HCT116 (cell line): ENCODE results near the gene PNMA6E. TPM values are rescaled to one million over a fixed set of nuclear protein-coding genes. Genes with fewer than 3 reads are reported as not detected.

Experiments
- ATAC-seq: fragments of 200-7000 bp; cut with Tn5 transposase; 2 replicates; pipeline ENCODE4 v1.9.1; 2020; ENCODE audit warnings: mild to moderate bottlenecking, moderate library complexity
- BruUV-seq: library from RNA; stranded (reverse); fragments of 400-500 nt; replicated peaks from 2 replicates; lab custom pipeline; 2021; lab: Mats Ljungman, UMichigan
- CTCF ChIA-PET: fragments of 300-600 bp; sonication (Branson Sonifier 250); formaldehyde crosslinking; loops from one replicate; lab custom pipeline; 2021; ENCODE audit warnings: antibody characterized with exemption; lab: Charles Lee
- POLR2A ChIA-PET: fragments of 300-600, 350-600 bp; sonication (Branson Sonifier 250); formaldehyde crosslinking; loops from one replicate; lab custom pipeline; 2021; ENCODE audit warnings: antibody characterized with exemption; lab: Charles Lee
- RAD21 ChIA-PET, 2 experiments: fragments of 300-600 bp; sonication (Branson Sonifier 250); formaldehyde crosslinking; loops; one replicate each; lab custom pipeline; 2023; ENCODE audit warnings: low total read pairs in 2 of 2; ENCODE audit not compliant: uncharacterized antibody in 2 of 2, unreplicated experiment in 2 of 2, low non-redundant PET in 1 of 2; lab: Charles Lee
- DNase-seq: peaks from one replicate; pipeline ENCODE4 v3.0.0-alpha.2; 2010; ENCODE audit warnings: low read depth, low spot score
- H2AFZ ChIP-seq: fragments of 200-600 bp; shearing (Covaris generic), sonication (generic); 2 replicates; pipeline ENCODE4 v1.6.1; 2017; ENCODE audit warnings: low read depth, mixed run types, mixed read lengths, antibody characterized with exemption, low read length; ENCODE audit not compliant: poor library complexity, severe bottlenecking
- H3K27ac ChIP-seq: 2 replicates; pipeline ENCODE4 v1.5.1; 2012; ENCODE audit warnings: low read depth, low read length
- H3K27me3 ChIP-seq: fragments of 200-600 bp; sonication (generic); 2 replicates; pipeline ENCODE4 v1.6.1; 2016; ENCODE audit warnings: mixed run types, low read length, mixed read lengths; ENCODE audit not compliant: insufficient read depth
- H3K36me3 ChIP-seq, 2 experiments: fragments of 200-500 bp in 1 of 2; fragments of 200-600 bp in 1 of 2; sonication (Bioruptor generic) in 1 of 2; sonication (generic) in 1 of 2; 2 replicates each; pipeline versions ENCODE4 v1.5.1 to v1.6.1; 2014 to 2016; ENCODE audit warnings: low read length in 2 of 2, inconsistent platforms in 1 of 2, mixed read lengths in 1 of 2, mixed run types in 1 of 2; ENCODE audit not compliant: insufficient read depth in 2 of 2, control insufficient read depth in 1 of 2
- H3K4me1 ChIP-seq, 2 experiments: fragments of 200-600 bp in 1 of 2; sonication (generic) in 1 of 2; 2 replicates each; pipeline versions ENCODE4 v1.5.1 to v1.6.1; 2012 to 2017; ENCODE audit warnings: low read length in 2 of 2, inconsistent platforms in 1 of 2, mild to moderate bottlenecking in 1 of 2, mixed read lengths in 1 of 2, mixed run types in 1 of 2, moderate library complexity in 1 of 2; ENCODE audit not compliant: insufficient read depth in 2 of 2, control insufficient read depth in 1 of 2
- H3K4me2 ChIP-seq: fragments of 200-600 bp; sonication (generic); 2 replicates; pipeline ENCODE4 v1.6.1; 2017; ENCODE audit warnings: mixed run types, low read length, mixed read lengths
- H3K4me3 ChIP-seq, 2 experiments: fragments of 200-600 bp in 1 of 2; sonication (generic) in 1 of 2; replicated peaks in 1 of 2; 2 replicates each; pipeline ENCODE4 v1.5.1; 2011 to 2016; ENCODE audit warnings: low read length in 2 of 2, control low read depth in 1 of 2, low read depth in 1 of 2, mild to moderate bottlenecking in 1 of 2, mixed read lengths in 1 of 2, mixed run types in 1 of 2
- H3K79me2 ChIP-seq: fragments of 200-600 bp; sonication (generic); 2 replicates; pipeline ENCODE4 v1.6.1; 2017; ENCODE audit warnings: mild to moderate bottlenecking, mixed run types, low read length, moderate library complexity, mixed read lengths; ENCODE audit not compliant: insufficient read depth
- H3K9ac ChIP-seq: fragments of 200-600 bp; sonication (generic); 2 replicates; pipeline ENCODE4 v1.6.1; 2016; ENCODE audit warnings: low read length, mixed read lengths
- H3K9me2 ChIP-seq: fragments of 200-600 bp; sonication (generic), shearing (Covaris generic); 2 replicates; pipeline ENCODE4 v1.6.1; 2017; ENCODE audit warnings: mixed run types, mild to moderate bottlenecking, moderate library complexity; ENCODE audit not compliant: insufficient read depth
- H3K9me3 ChIP-seq, 2 experiments: fragments of 200-500 bp in 1 of 2; fragments of 200-600 bp in 1 of 2; sonication (Bioruptor generic) in 1 of 2; sonication (generic) in 1 of 2; 2 replicates each; pipeline ENCODE4 v1.6.1; 2014 to 2017; ENCODE audit warnings: low read length in 2 of 2, mixed read lengths in 2 of 2, inconsistent platforms in 1 of 2, low read depth in 1 of 2, mild to moderate bottlenecking in 1 of 2, mixed run types in 1 of 2, moderate library complexity in 1 of 2; ENCODE audit not compliant: control insufficient read depth in 1 of 2, insufficient read depth in 1 of 2
- H4K20me1 ChIP-seq: fragments of 200-600 bp; sonication (generic), shearing (Covaris generic); 2 replicates; pipeline ENCODE4 v1.6.1; 2017; ENCODE audit warnings: mixed run types, mild to moderate bottlenecking, moderate library complexity; ENCODE audit not compliant: insufficient read depth
- CEBPB ChIP-seq: IDR thresholded peaks from 2 replicates; pipeline ENCODE4 v1.6.1; 2012; ENCODE audit warnings: low read depth
- EZH2 ChIP-seq: fragments of 200-600 bp; sonication (generic); IDR thresholded peaks from 2 replicates; pipeline ENCODE4 v1.6.1; 2017; ENCODE audit warnings: antibody characterized with exemption, mixed run types
- EZH2phosphoT487 ChIP-seq: fragments of 200-600 bp; IDR thresholded peaks from 2 replicates; pipeline ENCODE4 v1.6.1; 2018; ENCODE audit warnings: antibody characterized with exemption, borderline replicate concordance
- JUND ChIP-seq: IDR thresholded peaks from 2 replicates; pipeline ENCODE4 v1.6.1; 2012
- POLR2A ChIP-seq: IDR thresholded peaks from 2 replicates; pipeline ENCODE4 v1.7.0; 2011; ENCODE audit warnings: borderline replicate concordance; ENCODE audit not compliant: insufficient read depth, insufficient read length; ENCODE audit errors: extremely low read depth
- POLR2AphosphoS5 ChIP-seq: IDR thresholded peaks from 2 replicates; pipeline ENCODE4 v1.6.1; 2011; ENCODE audit warnings: mild to moderate bottlenecking, low read depth, low read length, moderate library complexity
- RAD21 ChIP-seq: IDR thresholded peaks from 2 replicates; pipeline ENCODE4 v1.6.1; 2012; ENCODE audit warnings: low read depth, mild to moderate bottlenecking
- SP1 ChIP-seq: IDR thresholded peaks from 2 replicates; pipeline ENCODE4 v1.6.1; 2012; ENCODE audit warnings: low read depth
- YY1 ChIP-seq: IDR thresholded peaks from 2 replicates; pipeline ENCODE4 v1.6.1; 2011; ENCODE audit warnings: low read length, low read depth, moderate library complexity, mild to moderate bottlenecking; ENCODE audit not compliant: insufficient replicate concordance; ENCODE audit errors: extremely low read depth
- ZFX ChIP-seq: fragments of 450-650 bp; IDR thresholded peaks from 2 replicates; pipeline ENCODE4 v1.6.1; 2017
- ZNF274 ChIP-seq: fragments of 200-500 bp; sonication (Bioruptor generic); IDR thresholded peaks from 2 replicates; pipeline ENCODE4 v1.6.1; 2014; ENCODE audit warnings: mild to moderate bottlenecking, low read depth, low read length, inconsistent platforms
- intact Hi-C: fragments of 100-400 bp; cut with micrococcal nuclease; formaldehyde crosslinking; loops from 2 replicates; pipeline ENCODE4 v1.10.0; 2022
- total RNA-seq: library from RNA; stranded (reverse); gene quantifications from one replicate; pipeline ENCODE4 v1.2.1, GENCODE V29; 2021; ENCODE audit not compliant: unreplicated experiment
- TF ChIP-seq, protein P1 (sequence below): IDR thresholded peaks from 2 replicates; pipeline ENCODE4 v1.6.1; 2012; ENCODE audit warnings: low read depth
- TF ChIP-seq, protein P2 (sequence below), 3 experiments: fragments of 200-600 bp in 1 of 3; sonication (generic) in 1 of 3; IDR thresholded peaks in 2 of 3; conservative IDR thresholded peaks in 1 of 3; 2 replicates each; pipeline ENCODE4 v1.5.1; 2012 to 2017; ENCODE audit warnings: low read depth in 2 of 3, low read length in 2 of 3, antibody characterized with exemption in 1 of 3, borderline replicate concordance in 1 of 3, control low read depth in 1 of 3, mild to moderate bottlenecking in 1 of 3, mixed read lengths in 1 of 3, mixed run types in 1 of 3, moderate library complexity in 1 of 3; ENCODE audit not compliant: insufficient read depth in 1 of 3
- TF ChIP-seq, protein P3 (sequence below): IDR thresholded peaks from 2 replicates; pipeline ENCODE4 v1.6.1; 2012
- TF ChIP-seq, protein P4 (sequence below): IDR thresholded peaks from 2 replicates; pipeline ENCODE4 v1.6.1; 2011; ENCODE audit warnings: mild to moderate bottlenecking, low read length, moderate library complexity; ENCODE audit not compliant: insufficient replicate concordance; ENCODE audit errors: extremely low read depth

Gene PNMA6E
- total RNA-seq, 1 experiment from 2014 or later = not detected

DNA sequence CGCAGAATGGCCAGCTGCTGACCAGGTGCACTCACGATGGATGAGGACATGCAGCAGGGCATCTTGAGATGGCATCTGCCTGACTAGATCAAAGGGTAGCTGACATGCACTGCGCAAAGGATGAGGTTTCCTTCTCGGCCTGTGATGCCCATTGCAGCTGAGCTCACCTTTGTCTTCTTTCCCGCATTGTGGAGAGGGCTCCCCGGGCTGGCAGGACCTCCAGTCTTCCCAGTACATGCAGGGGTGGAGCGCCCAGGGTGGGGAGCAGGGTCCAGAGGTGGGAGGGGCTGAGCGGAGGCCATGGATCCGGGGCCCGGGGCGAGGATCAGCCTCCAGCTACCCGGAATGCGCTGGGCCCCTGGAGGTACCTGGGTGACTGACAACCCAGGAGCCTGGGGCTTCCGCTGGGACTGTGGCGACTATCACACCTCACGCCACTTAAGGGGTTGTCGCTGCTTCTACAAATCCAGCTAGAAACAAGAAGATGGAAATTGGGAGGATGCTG is 32.7 kb upstream of the PNMA6E start:
- no peaks in the 10 kb centered on the region for H3K9me3 ChIP-seq
- DNase-seq (no peak), ATAC-seq (no peak)
- TF ChIP-seq, protein P1, sequence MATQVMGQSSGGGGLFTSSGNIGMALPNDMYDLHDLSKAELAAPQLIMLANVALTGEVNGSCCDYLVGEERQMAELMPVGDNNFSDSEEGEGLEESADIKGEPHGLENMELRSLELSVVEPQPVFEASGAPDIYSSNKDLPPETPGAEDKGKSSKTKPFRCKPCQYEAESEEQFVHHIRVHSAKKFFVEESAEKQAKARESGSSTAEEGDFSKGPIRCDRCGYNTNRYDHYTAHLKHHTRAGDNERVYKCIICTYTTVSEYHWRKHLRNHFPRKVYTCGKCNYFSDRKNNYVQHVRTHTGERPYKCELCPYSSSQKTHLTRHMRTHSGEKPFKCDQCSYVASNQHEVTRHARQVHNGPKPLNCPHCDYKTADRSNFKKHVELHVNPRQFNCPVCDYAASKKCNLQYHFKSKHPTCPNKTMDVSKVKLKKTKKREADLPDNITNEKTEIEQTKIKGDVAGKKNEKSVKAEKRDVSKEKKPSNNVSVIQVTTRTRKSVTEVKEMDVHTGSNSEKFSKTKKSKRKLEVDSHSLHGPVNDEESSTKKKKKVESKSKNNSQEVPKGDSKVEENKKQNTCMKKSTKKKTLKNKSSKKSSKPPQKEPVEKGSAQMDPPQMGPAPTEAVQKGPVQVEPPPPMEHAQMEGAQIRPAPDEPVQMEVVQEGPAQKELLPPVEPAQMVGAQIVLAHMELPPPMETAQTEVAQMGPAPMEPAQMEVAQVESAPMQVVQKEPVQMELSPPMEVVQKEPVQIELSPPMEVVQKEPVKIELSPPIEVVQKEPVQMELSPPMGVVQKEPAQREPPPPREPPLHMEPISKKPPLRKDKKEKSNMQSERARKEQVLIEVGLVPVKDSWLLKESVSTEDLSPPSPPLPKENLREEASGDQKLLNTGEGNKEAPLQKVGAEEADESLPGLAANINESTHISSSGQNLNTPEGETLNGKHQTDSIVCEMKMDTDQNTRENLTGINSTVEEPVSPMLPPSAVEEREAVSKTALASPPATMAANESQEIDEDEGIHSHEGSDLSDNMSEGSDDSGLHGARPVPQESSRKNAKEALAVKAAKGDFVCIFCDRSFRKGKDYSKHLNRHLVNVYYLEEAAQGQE = no peak
- TF ChIP-seq ZFX (no peak), YY1 (no peak), ZNF274 (no peak), EZH2 (no peak), EZH2phosphoT487 (no peak), JUND (no peak), RAD21 (no peak), SP1 (no peak), CEBPB (no peak), POLR2A (no peak), POLR2AphosphoS5 (no peak)
- TF ChIP-seq, protein P2, sequence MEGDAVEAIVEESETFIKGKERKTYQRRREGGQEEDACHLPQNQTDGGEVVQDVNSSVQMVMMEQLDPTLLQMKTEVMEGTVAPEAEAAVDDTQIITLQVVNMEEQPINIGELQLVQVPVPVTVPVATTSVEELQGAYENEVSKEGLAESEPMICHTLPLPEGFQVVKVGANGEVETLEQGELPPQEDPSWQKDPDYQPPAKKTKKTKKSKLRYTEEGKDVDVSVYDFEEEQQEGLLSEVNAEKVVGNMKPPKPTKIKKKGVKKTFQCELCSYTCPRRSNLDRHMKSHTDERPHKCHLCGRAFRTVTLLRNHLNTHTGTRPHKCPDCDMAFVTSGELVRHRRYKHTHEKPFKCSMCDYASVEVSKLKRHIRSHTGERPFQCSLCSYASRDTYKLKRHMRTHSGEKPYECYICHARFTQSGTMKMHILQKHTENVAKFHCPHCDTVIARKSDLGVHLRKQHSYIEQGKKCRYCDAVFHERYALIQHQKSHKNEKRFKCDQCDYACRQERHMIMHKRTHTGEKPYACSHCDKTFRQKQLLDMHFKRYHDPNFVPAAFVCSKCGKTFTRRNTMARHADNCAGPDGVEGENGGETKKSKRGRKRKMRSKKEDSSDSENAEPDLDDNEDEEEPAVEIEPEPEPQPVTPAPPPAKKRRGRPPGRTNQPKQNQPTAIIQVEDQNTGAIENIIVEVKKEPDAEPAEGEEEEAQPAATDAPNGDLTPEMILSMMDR (IDR thresholded peaks at IDR 0.05 in 2 of 3, conservative IDR thresholded peaks at IDR 0.05 in 1 of 3; ENCODE audit: borderline replicate concordance in 1 of 3, insufficient read depth in 1 of 3, low read depth in 2 of 3, low read length in 2 of 3) = no peak
- TF ChIP-seq, protein P3, sequence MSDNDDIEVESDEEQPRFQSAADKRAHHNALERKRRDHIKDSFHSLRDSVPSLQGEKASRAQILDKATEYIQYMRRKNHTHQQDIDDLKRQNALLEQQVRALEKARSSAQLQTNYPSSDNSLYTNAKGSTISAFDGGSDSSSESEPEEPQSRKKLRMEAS = no peak
- TF ChIP-seq, protein P4, sequence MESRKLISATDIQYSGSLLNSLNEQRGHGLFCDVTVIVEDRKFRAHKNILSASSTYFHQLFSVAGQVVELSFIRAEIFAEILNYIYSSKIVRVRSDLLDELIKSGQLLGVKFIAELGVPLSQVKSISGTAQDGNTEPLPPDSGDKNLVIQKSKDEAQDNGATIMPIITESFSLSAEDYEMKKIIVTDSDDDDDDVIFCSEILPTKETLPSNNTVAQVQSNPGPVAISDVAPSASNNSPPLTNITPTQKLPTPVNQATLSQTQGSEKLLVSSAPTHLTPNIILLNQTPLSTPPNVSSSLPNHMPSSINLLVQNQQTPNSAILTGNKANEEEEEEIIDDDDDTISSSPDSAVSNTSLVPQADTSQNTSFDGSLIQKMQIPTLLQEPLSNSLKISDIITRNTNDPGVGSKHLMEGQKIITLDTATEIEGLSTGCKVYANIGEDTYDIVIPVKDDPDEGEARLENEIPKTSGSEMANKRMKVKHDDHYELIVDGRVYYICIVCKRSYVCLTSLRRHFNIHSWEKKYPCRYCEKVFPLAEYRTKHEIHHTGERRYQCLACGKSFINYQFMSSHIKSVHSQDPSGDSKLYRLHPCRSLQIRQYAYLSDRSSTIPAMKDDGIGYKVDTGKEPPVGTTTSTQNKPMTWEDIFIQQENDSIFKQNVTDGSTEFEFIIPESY = no peak
- H3K27ac ChIP-seq = no peak overlapping the region
- no peaks in the 10 kb centered on the region for H4K20me1 ChIP-seq
- no peaks in the 10 kb centered on the region for H3K9me2 ChIP-seq
- no peak overlapping the region for H3K4me3 ChIP-seq
- ChIA-PET RAD21 (no interaction called here), POLR2A (no interaction called here), CTCF (no interaction called here)
- no peaks in the 10 kb centered on the region for H3K4me1 ChIP-seq
- H3K27me3 ChIP-seq = no peaks in the 10 kb centered on the region
- no peak overlapping the region for H3K9ac ChIP-seq
- no peaks in the 10 kb centered on the region for H3K79me2 ChIP-seq
- no peak overlapping the region for H3K4me2 ChIP-seq
- H3K36me3 ChIP-seq = no peaks in the 10 kb centered on the region
- BruUV-seq = no TSS peak
- intact Hi-C loops = no loop called here
- no peak overlapping the region for H2AFZ ChIP-seq
